LNCAP (cell line): ENCODE measurements around the gene KIR2DL4.
"Not testable (repeated sequence)": the region's sequence is repeated elsewhere in the genome, so short reads cannot be mapped to it uniquely, and the experiment has no call there.

ENCODE experiments used
- TF ChIP-seq, protein P1 (sequence below): fragments of 450-650 bp; IDR thresholded peaks from 2 replicates; pipeline ENCODE4 v1.5.1; 2017; ENCODE audit warnings: mild to moderate bottlenecking

Gene KIR2DL4

DNA sequence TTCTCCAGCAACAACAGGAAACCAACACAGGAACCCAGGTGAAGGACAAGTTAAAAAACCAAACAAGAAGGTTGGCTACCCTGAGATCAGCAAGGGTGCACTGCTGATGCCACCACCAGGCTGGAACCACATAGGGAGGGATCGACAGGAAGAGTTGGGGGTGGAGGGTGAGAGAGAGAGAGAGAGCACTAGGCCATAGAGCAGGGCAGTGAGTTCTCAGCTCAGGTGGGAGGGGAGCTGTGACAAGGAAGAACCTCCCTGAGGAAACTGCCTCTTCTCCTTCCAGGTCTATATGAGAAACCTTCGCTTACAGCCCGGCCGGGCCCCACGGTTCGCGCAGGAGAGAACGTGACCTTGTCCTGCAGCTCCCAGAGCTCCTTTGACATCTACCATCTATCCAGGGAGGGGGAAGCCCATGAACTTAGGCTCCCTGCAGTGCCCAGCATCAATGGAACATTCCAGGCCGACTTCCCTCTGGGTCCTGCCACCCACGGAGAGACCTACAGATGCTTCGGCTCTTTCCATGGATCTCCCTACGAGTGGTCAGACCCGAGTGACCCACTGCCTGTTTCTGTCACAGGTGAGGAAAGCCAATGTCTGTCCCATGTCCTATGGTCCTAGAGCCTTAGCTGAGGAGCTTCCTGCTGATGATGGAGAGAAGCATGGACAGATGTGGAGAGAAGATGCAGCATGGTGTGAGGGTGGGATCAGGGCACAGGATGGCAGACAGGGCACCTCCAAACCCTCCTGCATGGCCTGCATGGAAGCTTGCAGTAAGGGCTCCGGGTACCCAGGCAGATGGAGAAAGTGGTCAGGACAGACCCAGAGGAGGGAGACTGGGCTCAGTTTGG, 2.5 kb downstream of the KIR2DL4 start:
- TF ChIP-seq, protein P1, sequence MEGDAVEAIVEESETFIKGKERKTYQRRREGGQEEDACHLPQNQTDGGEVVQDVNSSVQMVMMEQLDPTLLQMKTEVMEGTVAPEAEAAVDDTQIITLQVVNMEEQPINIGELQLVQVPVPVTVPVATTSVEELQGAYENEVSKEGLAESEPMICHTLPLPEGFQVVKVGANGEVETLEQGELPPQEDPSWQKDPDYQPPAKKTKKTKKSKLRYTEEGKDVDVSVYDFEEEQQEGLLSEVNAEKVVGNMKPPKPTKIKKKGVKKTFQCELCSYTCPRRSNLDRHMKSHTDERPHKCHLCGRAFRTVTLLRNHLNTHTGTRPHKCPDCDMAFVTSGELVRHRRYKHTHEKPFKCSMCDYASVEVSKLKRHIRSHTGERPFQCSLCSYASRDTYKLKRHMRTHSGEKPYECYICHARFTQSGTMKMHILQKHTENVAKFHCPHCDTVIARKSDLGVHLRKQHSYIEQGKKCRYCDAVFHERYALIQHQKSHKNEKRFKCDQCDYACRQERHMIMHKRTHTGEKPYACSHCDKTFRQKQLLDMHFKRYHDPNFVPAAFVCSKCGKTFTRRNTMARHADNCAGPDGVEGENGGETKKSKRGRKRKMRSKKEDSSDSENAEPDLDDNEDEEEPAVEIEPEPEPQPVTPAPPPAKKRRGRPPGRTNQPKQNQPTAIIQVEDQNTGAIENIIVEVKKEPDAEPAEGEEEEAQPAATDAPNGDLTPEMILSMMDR, result no peak

DNA sequence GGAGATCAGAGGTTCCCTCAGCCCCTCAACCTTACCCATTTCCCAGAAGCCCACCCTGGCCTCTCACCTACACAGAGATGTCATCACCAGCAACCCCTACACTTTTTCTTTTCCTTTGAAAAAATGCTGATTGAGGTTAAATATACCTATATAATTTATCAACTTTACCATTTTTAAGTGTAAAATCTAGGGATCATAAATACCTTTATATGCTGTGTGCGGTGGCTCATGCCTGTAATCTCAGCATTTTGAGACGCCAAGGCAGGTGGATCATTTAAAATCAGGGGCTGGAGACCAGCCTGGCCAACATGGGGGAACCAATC, 3.1 kb downstream of the KIR2DL4 start:
- TF ChIP-seq, protein P1, result no peak

DNA sequence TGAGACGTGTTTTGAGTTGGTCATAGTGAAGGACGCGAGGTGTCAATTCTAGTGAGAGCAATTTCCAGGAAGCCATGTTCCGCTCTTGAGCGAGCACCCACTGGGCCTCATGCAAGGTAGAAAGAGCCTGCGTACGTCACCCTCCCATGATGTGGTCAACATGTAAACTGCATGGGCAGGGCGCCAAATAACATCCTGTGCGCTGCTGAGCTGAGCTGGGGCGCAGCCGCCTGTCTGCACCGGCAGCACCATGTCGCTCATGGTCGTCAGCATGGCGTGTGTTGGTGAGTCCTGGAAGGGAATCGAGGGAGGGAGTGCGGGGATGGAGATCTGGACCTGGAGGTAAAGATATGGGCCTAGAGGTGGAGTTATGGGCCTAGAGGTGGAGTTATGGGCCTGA, 12.8 kb downstream of the KIR2DL4 start, which contains the start of gene KIR3DL1:
Gene KIR3DL1 (plus strand): TSS at position 218 of the 400 bp plus-strand sequence.
- TF ChIP-seq, protein P1, result not testable (repeated sequence)

DNA sequence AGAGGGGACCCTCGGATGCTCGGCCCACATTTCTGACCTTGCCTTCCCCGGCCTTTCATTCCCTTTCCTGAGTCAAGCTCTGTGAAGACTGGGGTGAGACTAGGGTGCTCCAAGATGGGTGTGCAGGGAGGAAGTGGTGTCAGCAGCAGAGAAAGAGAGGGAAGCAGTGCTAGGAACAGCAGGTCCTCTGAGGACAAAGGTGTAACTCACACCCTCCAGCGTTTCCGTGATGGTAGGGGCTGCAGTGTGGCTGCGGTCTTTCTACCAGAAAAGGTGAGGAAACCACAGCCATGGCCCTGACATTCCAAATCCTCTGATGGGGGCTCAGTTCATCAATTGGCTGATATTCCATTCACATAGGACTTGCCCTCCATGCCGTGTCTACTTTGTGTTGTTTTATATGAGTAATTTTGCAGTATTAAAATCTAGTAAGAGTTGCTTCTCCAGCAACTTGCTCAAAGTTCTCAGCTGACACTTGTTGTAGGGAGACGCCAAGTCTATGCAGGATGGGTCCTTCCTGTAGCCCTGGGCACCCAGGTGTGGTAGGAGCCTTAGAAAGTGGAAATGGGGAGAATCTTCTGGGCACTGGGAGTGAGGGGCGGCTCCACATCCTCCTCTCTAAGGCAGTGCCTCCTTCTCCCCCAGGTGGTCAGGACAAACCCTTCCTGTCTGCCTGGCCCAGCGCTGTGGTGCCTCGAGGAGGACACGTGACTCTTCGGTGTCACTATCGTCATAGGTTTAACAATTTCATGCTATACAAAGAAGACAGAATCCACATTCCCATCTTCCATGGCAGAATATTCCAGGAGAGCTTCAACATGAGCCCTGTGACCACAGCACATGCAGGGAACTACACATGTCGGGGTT, 14.5 kb downstream of the KIR2DL4 start:
- TF ChIP-seq, protein P1, result no peak

DNA sequence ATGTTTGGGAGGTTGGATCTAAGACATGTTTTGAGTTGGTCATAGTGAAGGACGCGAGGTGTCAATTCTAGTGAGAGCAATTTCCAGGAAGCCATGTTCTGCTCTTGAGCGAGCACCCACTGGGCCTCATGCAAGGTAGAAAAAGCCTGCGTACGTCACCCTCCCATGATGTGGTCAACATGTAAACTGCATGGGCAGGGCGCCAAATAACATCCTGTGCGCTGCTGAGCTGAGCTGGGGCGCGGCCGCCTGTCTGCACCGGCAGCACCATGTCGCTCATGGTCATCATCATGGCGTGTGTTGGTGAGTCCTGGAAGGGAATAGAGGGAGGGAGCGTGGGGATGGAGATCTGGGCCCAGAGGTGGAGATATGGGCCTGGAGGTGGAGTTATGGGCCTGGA, 29.1 kb downstream of the KIR2DL4 start, which contains the start of gene KIR2DS4:
Gene KIR2DS4 (plus strand): TSS at position 181 of the 400 bp plus-strand sequence.
- TF ChIP-seq, protein P1, result not testable (repeated sequence)

DNA sequence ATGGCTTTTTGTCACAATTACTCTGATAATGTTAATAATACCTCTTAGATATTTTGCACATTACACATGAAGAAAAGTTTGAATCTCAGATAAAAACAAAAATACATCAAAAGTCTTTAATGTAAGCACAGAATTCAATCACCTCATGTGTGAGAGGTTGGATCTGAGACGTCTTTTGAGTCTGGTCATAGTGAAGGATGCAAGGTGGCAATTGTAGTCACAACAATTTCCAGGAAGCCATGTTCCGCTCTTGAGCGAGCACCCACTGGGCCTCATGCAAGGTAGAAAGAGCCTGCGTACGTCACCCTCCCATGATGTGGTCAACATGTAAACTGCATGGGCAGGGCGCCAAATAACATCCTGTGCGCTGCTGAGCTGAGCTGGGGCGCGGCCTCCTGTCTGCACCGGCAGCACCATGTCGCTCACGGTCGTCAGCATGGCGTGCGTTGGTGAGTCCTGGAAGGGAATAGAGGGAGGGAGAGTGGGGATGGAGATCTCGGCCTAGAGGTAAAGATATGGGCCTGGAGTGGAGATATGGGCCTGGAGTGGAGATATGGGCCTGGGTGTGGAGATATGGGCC, 46.7 kb downstream of the KIR2DL4 start, which contains the start of gene KIR3DL2:
Gene KIR3DL2 (plus strand): TSS at position 383 of the 580 bp plus-strand sequence. CDS start 33 bp downstream, at position 416.
- TF ChIP-seq, protein P1, result not testable (repeated sequence)

DNA sequence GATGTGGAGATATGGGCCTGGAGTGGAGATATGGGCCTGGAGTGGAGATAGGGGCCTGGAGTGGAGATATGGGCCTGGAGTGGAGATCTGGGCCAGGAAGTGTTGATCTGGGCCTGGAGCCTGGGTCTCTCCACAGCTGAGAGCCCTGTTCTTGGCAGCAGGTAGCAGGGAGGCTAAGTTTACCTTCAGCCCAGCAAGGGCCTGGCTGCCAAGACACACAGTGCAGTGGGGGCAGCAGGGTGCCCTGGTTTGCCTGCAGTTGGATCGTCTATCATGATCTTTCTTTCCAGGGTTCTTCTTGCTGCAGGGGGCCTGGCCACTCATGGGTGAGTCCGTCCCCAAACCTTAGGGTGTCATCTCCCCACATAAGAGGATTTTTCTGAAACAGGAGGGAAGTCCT, 47.5 kb downstream of the KIR2DL4 start:
- TF ChIP-seq, protein P1, result no peak
